ENCODE data around the gene HCFC2. TPM values are rescaled to one million over a fixed set of nuclear protein-coding genes. Genes with fewer than 3 reads are reported as not detected.
A peak's percentile ranks its signal among the peaks of the same experiment; 100 is the strongest.

The HCFC2 gene
- total RNA-seq, 1 experiment from 2014 or later = 10.3 TPM

GRCh38 chr12:104063712-104064030, 660 bp upstream of the HCFC2 start:
- DNase-seq (ENCODE audit: unreplicated experiment) = peak; percentile 32
- Mint-ChIP-seq H3K27ac (ENCODE audit: low read depth, unreplicated experiment) (peak overlapping the region; percentile 75), H3K27me3 (ENCODE audit: insufficient read depth, unreplicated experiment) (no peaks in the 10 kb centered on the region), H3K9me3 (ENCODE audit: unreplicated experiment) (no peaks in the 10 kb centered on the region), H3K36me3 (ENCODE audit: insufficient read depth, unreplicated experiment) (peaks cover 24% of the 10 kb centered on the region), H3K4me3 (ENCODE audit: unreplicated experiment) (peak overlapping the region; percentile 91), H3K4me1 (ENCODE audit: insufficient read depth, unreplicated experiment) (peaks cover 17% of the 10 kb centered on the region)
- POLR2A ChIA-PET = interaction anchor here (0.6 to 2.6 kb wide), 17 partner anchors 8 to 156 kb away, joined by 3 to 60 read pairs (median 5); partner anchors contain the start of genes GLT8D2, HSP90B1, NFYB and TDG
- TF ChIP-seq CTCF (IDR thresholded peaks at IDR 0.05; ENCODE audit: unreplicated experiment) = no peak
- intact Hi-C loops (cut with micrococcal nuclease) = loop anchor here (1.0 to 2.0 kb wide), 2 partner anchors 99 to 133 kb away; partner anchors contain the start of genes HSP90B1 and TDG
- TSS peak; percentile 45 for BruUV-seq (replicated peaks)
- CTCF ChIA-PET = interaction anchor here (0.7 to 3.4 kb wide), 7 partner anchors 8 to 283 kb away, joined by 3 to 15 read pairs (median 4); partner anchors contain the start of gene TDG

GRCh38 chr12:104064842-104065427, 604 bp downstream of the HCFC2 start:
- intact Hi-C loops (cut with micrococcal nuclease) = loop anchor here (2.0 kb wide), 1 partner anchor 100 kb away; the partner anchor contains the start of gene TDG
- TF ChIP-seq CTCF (IDR thresholded peaks at IDR 0.05; ENCODE audit: unreplicated experiment) = no peak
- H3K36me3 Mint-ChIP-seq (ENCODE audit: insufficient read depth, unreplicated experiment) = peaks cover 32% of the 10 kb centered on the region
- peak overlapping the region; percentile 75 for H3K27ac Mint-ChIP-seq (ENCODE audit: low read depth, unreplicated experiment)
- POLR2A ChIA-PET = interaction anchor here (0.7 to 2.6 kb wide), 12 partner anchors 10 to 967 kb away, joined by 3 to 60 read pairs (median 6); partner anchors contain the start of genes HSP90B1 and TDG
- peak; percentile 22 for DNase-seq (ENCODE audit: unreplicated experiment)
- CTCF ChIA-PET = interaction anchor here (0.7 to 3.4 kb wide), 3 partner anchors 45 to 99 kb away, joined by 3 to 15 read pairs (median 8); partner anchors contain the start of gene TDG
- peaks cover 10% of the 10 kb centered on the region for H3K4me1 Mint-ChIP-seq (ENCODE audit: insufficient read depth, unreplicated experiment)
- H3K27me3 Mint-ChIP-seq (ENCODE audit: insufficient read depth, unreplicated experiment) = no peaks in the 10 kb centered on the region
- no peaks in the 10 kb centered on the region for H3K9me3 Mint-ChIP-seq (ENCODE audit: unreplicated experiment)
- peak overlapping the region; percentile 91 for H3K4me3 Mint-ChIP-seq (ENCODE audit: unreplicated experiment)
- BruUV-seq (replicated peaks) = no TSS peak

GRCh38 chr12:104072099-104072498, 7.8 kb downstream of the HCFC2 start:
- no TSS peak for BruUV-seq (replicated peaks)
- no peak for TF ChIP-seq CTCF (IDR thresholded peaks at IDR 0.05; ENCODE audit: unreplicated experiment)
- H3K27ac Mint-ChIP-seq (ENCODE audit: low read depth, unreplicated experiment) = no peak overlapping the region
- no peaks in the 10 kb centered on the region for H3K27me3 Mint-ChIP-seq (ENCODE audit: insufficient read depth, unreplicated experiment)
- H3K4me1 Mint-ChIP-seq (ENCODE audit: insufficient read depth, unreplicated experiment) = peaks cover 6% of the 10 kb centered on the region
- peaks cover 56% of the 10 kb centered on the region for H3K36me3 Mint-ChIP-seq (ENCODE audit: insufficient read depth, unreplicated experiment)
- H3K9me3 Mint-ChIP-seq (ENCODE audit: unreplicated experiment) = no peaks in the 10 kb centered on the region
- no peak overlapping the region for H3K4me3 Mint-ChIP-seq (ENCODE audit: unreplicated experiment)
- intact Hi-C loops (cut with micrococcal nuclease) = no loop called here
- ChIA-PET POLR2A (no interaction called here), CTCF (no interaction called here)
- no peak for DNase-seq (ENCODE audit: unreplicated experiment)

GRCh38 chr12:104073699-104074098, 9.4 kb downstream of the HCFC2 start:
- no peak for TF ChIP-seq CTCF (IDR thresholded peaks at IDR 0.05; ENCODE audit: unreplicated experiment)
- BruUV-seq (replicated peaks) = no TSS peak
- peaks cover 50% of the 10 kb centered on the region for H3K36me3 Mint-ChIP-seq (ENCODE audit: insufficient read depth, unreplicated experiment)
- no peak for DNase-seq (ENCODE audit: unreplicated experiment)
- CTCF ChIA-PET = interaction anchor here (1.0 kb wide), 1 partner anchor 35 kb away, joined by 3 read pairs; no protein-coding TSS in a partner anchor
- H3K4me1 Mint-ChIP-seq (ENCODE audit: insufficient read depth, unreplicated experiment) = peaks cover under 1% of the 10 kb centered on the region
- no peak overlapping the region for H3K27ac Mint-ChIP-seq (ENCODE audit: low read depth, unreplicated experiment)
- no peaks in the 10 kb centered on the region for H3K27me3 Mint-ChIP-seq (ENCODE audit: insufficient read depth, unreplicated experiment)
- H3K4me3 Mint-ChIP-seq (ENCODE audit: unreplicated experiment) = no peak overlapping the region
- no peaks in the 10 kb centered on the region for H3K9me3 Mint-ChIP-seq (ENCODE audit: unreplicated experiment)
- intact Hi-C loops (cut with micrococcal nuclease) = no loop called here
- POLR2A ChIA-PET = no interaction called here

Data from MCF 10A (cell line).